Karpas-422 (cell line): Measurements from ENCODE around the gene ROGDI. TPM values are rescaled to one million over a fixed set of nuclear protein-coding genes. Genes with fewer than 3 reads are reported as not detected.

Experiments
- DNase-seq: peaks from one replicate; pipeline ENCODE4 v3.0.0-alpha.2; 2015
- H2AFZ ChIP-seq: fragments of 200-600 bp; sonication (generic); 2 replicates; pipeline ENCODE4 v1.6.1; 2014; ENCODE audit warnings: antibody characterized with exemption, low read length, mixed read lengths
- H3K27ac ChIP-seq: fragments of 200-600 bp; sonication (generic); 2 replicates; pipeline ENCODE4 v1.5.1; 2014; ENCODE audit warnings: mild to moderate bottlenecking, low read length, moderate library complexity
- H3K27me3 ChIP-seq: fragments of 200-600 bp; sonication (generic); 2 replicates; pipeline ENCODE4 v1.6.1; 2014; ENCODE audit warnings: low read length, mixed read lengths
- H3K36me3 ChIP-seq: fragments of 200-600 bp; sonication (generic); 2 replicates; pipeline ENCODE4 v1.6.1; 2014; ENCODE audit warnings: low read length, mixed read lengths; ENCODE audit not compliant: insufficient read depth
- H3K4me1 ChIP-seq: fragments of 200-600 bp; sonication (generic); 2 replicates; pipeline ENCODE4 v1.6.1; 2014; ENCODE audit warnings: mild to moderate bottlenecking, low read length, mixed read lengths
- H3K4me2 ChIP-seq: fragments of 200-600 bp; sonication (generic); 2 replicates; pipeline ENCODE4 v1.6.1; 2014; ENCODE audit warnings: low read length, low read depth, mild to moderate bottlenecking; ENCODE audit not compliant: poor library complexity, severe bottlenecking
- H3K4me3 ChIP-seq: fragments of 200-600 bp; sonication (generic); 2 replicates; pipeline ENCODE4 v1.5.1; 2014; ENCODE audit warnings: mild to moderate bottlenecking, antibody characterized with exemption, low read length, mixed read lengths
- H3K79me2 ChIP-seq: fragments of 200-600 bp; sonication (generic); 2 replicates; pipeline ENCODE4 v1.6.1; 2014; ENCODE audit warnings: mild to moderate bottlenecking, low read length, mixed read lengths
- H3K9ac ChIP-seq: fragments of 200-600 bp; sonication (generic); 2 replicates; pipeline ENCODE4 v1.6.0; 2014; ENCODE audit warnings: low read length
- H3K9me2 ChIP-seq: fragments of 200-600 bp; sonication (generic), shearing (Covaris generic); replicated peaks from 2 replicates; pipeline ENCODE4 v1.6.0; 2014; ENCODE audit warnings: mild to moderate bottlenecking, low read length, moderate library complexity; ENCODE audit not compliant: insufficient read depth
- H3K9me3 ChIP-seq: fragments of 300-700, 200-600 bp; sonication (generic); 2 replicates; pipeline ENCODE4 v1.6.1; 2014; ENCODE audit warnings: low read length, mixed read lengths
- H4K20me1 ChIP-seq: fragments of 200-600 bp; sonication (generic); 2 replicates; pipeline ENCODE4 v1.6.1; 2014; ENCODE audit warnings: mild to moderate bottlenecking, antibody characterized with exemption, low read length, low read depth; ENCODE audit not compliant: insufficient read depth
- small RNA-seq: library from RNA; depleted of rRNA; stranded (forward); fragments of <200 nt; gene quantifications from one replicate; pipeline ENCODE3, GENCODE V24; 2014
- total RNA-seq: library from RNA; depleted of rRNA; stranded (reverse); fragments of >200 nt; shearing (Covaris generic); gene quantifications from 2 replicates; pipeline ENCODE4 v1.2.3, GENCODE V29; 2014; ENCODE audit warnings: low replicate concordance; rRNA removed

ROGDI gene
- total RNA-seq, 1 experiment from 2014 or later: 9.4 TPM

DNA sequence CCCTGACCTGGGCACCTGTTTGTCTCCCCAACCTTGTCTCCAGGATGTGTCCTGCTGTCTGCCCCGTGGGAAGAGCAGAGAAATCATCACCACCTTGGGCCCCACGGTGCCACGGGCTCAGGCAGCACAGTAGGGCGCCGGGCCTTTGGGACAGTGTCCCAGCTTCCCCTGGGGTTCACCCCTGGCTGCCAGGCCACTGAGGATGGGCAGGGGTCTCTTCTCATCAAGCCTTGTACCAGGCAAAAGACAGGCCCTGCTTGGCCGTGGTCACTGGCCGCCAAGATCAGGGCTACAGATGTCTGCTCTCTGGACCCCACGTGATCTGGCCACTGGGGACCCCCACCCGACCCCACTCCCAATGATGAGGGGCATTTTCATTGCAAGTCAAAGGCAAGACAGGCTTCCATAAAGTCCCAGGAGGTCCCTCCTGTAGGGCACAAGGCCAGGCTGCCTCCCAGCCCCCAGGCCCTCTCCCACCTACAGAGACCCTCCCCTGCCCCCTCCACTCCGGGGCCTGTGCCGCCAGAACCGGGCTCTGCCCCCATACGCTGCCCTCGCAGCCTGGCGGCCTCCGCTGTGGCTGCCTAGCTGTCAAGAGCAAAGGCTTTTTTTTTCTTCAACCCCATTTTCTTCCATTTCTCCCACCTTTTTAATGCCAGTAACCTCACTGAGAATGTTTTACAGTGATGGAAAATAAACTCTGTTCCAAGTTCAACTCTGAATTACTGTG, 53.6 kb downstream of the ROGDI start:
- Histone ChIP-seq H3K79me2 (no peaks in the 10 kb centered on the region), H3K27ac (no peak overlapping the region), H3K27me3 (no peaks in the 10 kb centered on the region), H3K9me3 (no peaks in the 10 kb centered on the region), H4K20me1 (no peaks in the 10 kb centered on the region), H3K4me3 (no peak overlapping the region), H3K4me1 (no peaks in the 10 kb centered on the region), H3K36me3 (no peaks in the 10 kb centered on the region), H2AFZ (no peak overlapping the region), H3K4me2 (no peak overlapping the region), H3K9ac (no peak overlapping the region), H3K9me2 (no peaks in the 10 kb centered on the region)
- DNase-seq: no peak

- no peak overlapping the region for H2AFZ ChIP-seq
- H3K27ac ChIP-seq: no peak overlapping the region
- no peaks in the 10 kb centered on the region for H3K4me1 ChIP-seq
- H3K9me2 ChIP-seq: no peaks in the 10 kb centered on the region
- H3K9ac ChIP-seq: no peak overlapping the region
- H3K4me3 ChIP-seq: no peak overlapping the region
- no peaks in the 10 kb centered on the region for H3K36me3 ChIP-seq
- H3K79me2 ChIP-seq: no peaks in the 10 kb centered on the region
- H3K9me3 ChIP-seq: no peaks in the 10 kb centered on the region
- no peaks in the 10 kb centered on the region for H4K20me1 ChIP-seq
- H3K4me2 ChIP-seq: no peak overlapping the region
- DNase-seq: no peak
- H3K27me3 ChIP-seq: no peaks in the 10 kb centered on the region
Measured at GRCh38 chr16:4747906-4748681, 54.3 kb downstream of the ROGDI start.

GRCh38 chr16:4746991-4747574, 55.4 kb downstream of the ROGDI start:
- Histone ChIP-seq H2AFZ (no peak overlapping the region), H3K27me3 (no peaks in the 10 kb centered on the region), H3K79me2 (no peaks in the 10 kb centered on the region), H3K9me3 (no peaks in the 10 kb centered on the region), H3K36me3 (no peaks in the 10 kb centered on the region), H3K4me2 (no peak overlapping the region), H3K9me2 (no peaks in the 10 kb centered on the region), H3K4me1 (no peaks in the 10 kb centered on the region), H3K9ac (no peak overlapping the region), H3K27ac (no peak overlapping the region), H3K4me3 (no peak overlapping the region), H4K20me1 (no peaks in the 10 kb centered on the region)
- DNase-seq: no peak

Small RNAs within 50 kb of the gene (small RNA-seq; reads per million reads assigned to genes)
- gene RF00017: not detected

Other genes with a start within 250 kb of the ROGDI start
- not detected in 2 replicates for gene C16orf96, start 246.3 kb downstream of the ROGDI start, total RNA-seq
- gene UBALD1, start 187.7 kb downstream of the ROGDI start, total RNA-seq: 10.0 and 30.6 TPM in 2 replicates
- 16.8 and 23.0 TPM in 2 replicates for gene MGRN1, start 177.8 kb downstream of the ROGDI start, total RNA-seq
- 24.0 and 53.9 TPM in 2 replicates for gene NUDT16L1, start 109.1 kb downstream of the ROGDI start, total RNA-seq
- 6.4 and 16.8 TPM in 2 replicates for gene ANKS3, start 68.4 kb downstream of the ROGDI start, total RNA-seq
- gene DNAAF8, start 68.1 kb downstream of the ROGDI start, total RNA-seq: 0.22 and 3.7 TPM in 2 replicates
- gene ZNF500, start 35.5 kb downstream of the ROGDI start, total RNA-seq: 4.9 and 11.9 TPM in 2 replicates
- gene SEPTIN12, start 14.3 kb downstream of the ROGDI start, total RNA-seq: not detected in 2 replicates
- gene SMIM22, start 7.3 kb downstream of the ROGDI start, total RNA-seq: not detected in 2 replicates
- gene GLYR1, start 44.7 kb upstream of the ROGDI start, total RNA-seq: 23.4 and 45.8 TPM in 2 replicates
- 21.7 and 27.3 TPM in 2 replicates for gene UBN1, start 44.8 kb upstream of the ROGDI start, total RNA-seq
- not detected in 2 replicates for gene PPL, start 134.5 kb upstream of the ROGDI start, total RNA-seq
- not detected in 2 replicates for gene SEC14L5, start 155.7 kb upstream of the ROGDI start, total RNA-seq
- gene NAGPA, start 231.3 kb upstream of the ROGDI start, total RNA-seq: 12.6 and 19.3 TPM in 2 replicates